PFSK-1 (cell line): ENCODE results near the gene INKA2.

Experiments used
- FOXP2 ChIP-seq: optimal IDR thresholded peaks from 2 replicates; pipeline ENCODE3; 2011; ENCODE audit warnings: borderline replicate concordance, control low read depth, inconsistent platforms; ENCODE audit not compliant: insufficient read depth; ENCODE audit errors: extremely low read length, extremely low read depth
- POLR2AphosphoS5 ChIP-seq: IDR thresholded peaks from 2 replicates; pipeline ENCODE4 v1.6.1; 2012; ENCODE audit warnings: low read depth, mild to moderate bottlenecking, control low read depth, low read length, moderate library complexity
- REST ChIP-seq, 2 experiments: IDR thresholded peaks; 2 replicates each; pipeline versions ENCODE4 v1.6.1 to v1.8.0; 2011 to 2012; ENCODE audit warnings: low read depth in 2 of 2, low read length in 2 of 2, control low read depth in 1 of 2, inconsistent platforms in 1 of 2, mild to moderate bottlenecking in 1 of 2, moderate library complexity in 1 of 2; ENCODE audit not compliant: insufficient read depth in 1 of 2
- SIN3A ChIP-seq: IDR thresholded peaks from 2 replicates; pipeline ENCODE4 v1.6.1; 2012; ENCODE audit warnings: mild to moderate bottlenecking, low read length, moderate library complexity, borderline replicate concordance; ENCODE audit not compliant: insufficient read depth
- TAF1 ChIP-seq: IDR thresholded peaks from 2 replicates; pipeline ENCODE4 v1.6.1; 2012; ENCODE audit warnings: low read length, control low read depth, borderline replicate concordance; ENCODE audit not compliant: insufficient read depth

The INKA2 gene

GRCh38 chr1:111742938-111743549, 3.8 kb upstream of the INKA2 start:
- TF ChIP-seq FOXP2 = no peak
- no peak for TF ChIP-seq TAF1
- no peak for TF ChIP-seq SIN3A
- no peak for TF ChIP-seq REST (IDR thresholded peaks at IDR 0.05; ENCODE audit: insufficient read depth in 1 of 2, low read depth in 2 of 2, low read length in 2 of 2)
- no peak for TF ChIP-seq POLR2AphosphoS5

GRCh38 chr1:111739925-111740765, 950 bp upstream of the INKA2 start:
- TF ChIP-seq REST (IDR thresholded peaks at IDR 0.05; ENCODE audit: insufficient read depth in 1 of 2, low read depth in 2 of 2, low read length in 2 of 2) (no peak), POLR2AphosphoS5 (no peak)

- TF ChIP-seq POLR2AphosphoS5 (no peak), TAF1 (no peak), SIN3A (no peak), REST (IDR thresholded peaks at IDR 0.05; ENCODE audit: insufficient read depth in 1 of 2, low read depth in 2 of 2, low read length in 2 of 2) (no peak), FOXP2 (no peak)
Measured at GRCh38 chr1:111738436-111739193, 580 bp downstream of the INKA2 start.

- TF ChIP-seq TAF1 = no peak
- no peak for TF ChIP-seq SIN3A
- no peak for TF ChIP-seq REST (IDR thresholded peaks at IDR 0.05; ENCODE audit: insufficient read depth in 1 of 2, low read depth in 2 of 2, low read length in 2 of 2)
- no peak for TF ChIP-seq FOXP2
- no peak for TF ChIP-seq POLR2AphosphoS5
Measured at GRCh38 chr1:111738133-111738435, 1.1 kb downstream of the INKA2 start.
